ENCODE measurements around the gene CMA1. TPM values are rescaled to one million over a fixed set of nuclear protein-coding genes. Genes with fewer than 3 reads are reported as not detected.

The CMA1 gene
- total RNA-seq, 1 experiment from 2014 or later, result not detected

- DNase-seq (ENCODE audit: low spot score), result no peak
These were observed 42.3 kb downstream of the CMA1 start for GRCh38 chr14:24465805-24466204.

GRCh38 chr14:24465368-24465767 is 42.7 kb downstream of the CMA1 start:
- no peak for DNase-seq (ENCODE audit: low spot score)

GRCh38 chr14:24463884-24464785 is 43.9 kb downstream of the CMA1 start:
- DNase-seq (ENCODE audit: low spot score), result no peak

- DNase-seq (ENCODE audit: low spot score), result no peak
These were observed 44.8 kb downstream of the CMA1 start for GRCh38 chr14:24463017-24463883.

- DNase-seq (ENCODE audit: low spot score), result no peak
These were observed 46.7 kb downstream of the CMA1 start for GRCh38 chr14:24461336-24461735.

GRCh38 chr14:24459331-24459730 is 48.7 kb downstream of the CMA1 start:
- DNase-seq (ENCODE audit: low spot score), result no peak

GRCh38 chr14:24458736-24459135 is 49.3 kb downstream of the CMA1 start:
- DNase-seq (ENCODE audit: low spot score), result no peak

GRCh38 chr14:24456980-24457379 is 51.1 kb downstream of the CMA1 start:
- DNase-seq (ENCODE audit: low spot score), result no peak

Other genes starting within 250 kb of the CMA1 start
- gene TGM1, start 245.1 kb downstream of the CMA1 start, total RNA-seq (2014; rRNA removed; shearing (Covaris generic)), result 0.64 and 3.3 TPM in 2 replicates
- 14.7 and 15.2 TPM in 2 replicates for gene RABGGTA, start 236.7 kb downstream of the CMA1 start, total RNA-seq (2014; rRNA removed; shearing (Covaris generic))
- 15.1 and 27.8 TPM in 2 replicates for gene DHRS1, start 208.5 kb downstream of the CMA1 start, total RNA-seq (2014; rRNA removed; shearing (Covaris generic))
- gene NOP9, start 208.4 kb downstream of the CMA1 start, total RNA-seq (2014; rRNA removed; shearing (Covaris generic)), result 7.8 and 9.6 TPM in 2 replicates
- not detected in 2 replicates for gene CIDEB, start 200.3 kb downstream of the CMA1 start, total RNA-seq (2014; rRNA removed; shearing (Covaris generic))
- gene LTB4R2, start 198.1 kb downstream of the CMA1 start, total RNA-seq (2014; rRNA removed; shearing (Covaris generic)), result 4.7 and 5.9 TPM in 2 replicates
- 2.3 and 2.9 TPM in 2 replicates for gene LTB4R, start 196.8 kb downstream of the CMA1 start, total RNA-seq (2014; rRNA removed; shearing (Covaris generic))
- 0.05 TPM in 1 of 2 replicates, not detected in the other for gene ADCY4, start 173.2 kb downstream of the CMA1 start, total RNA-seq (2014; rRNA removed; shearing (Covaris generic))
- gene RIPK3, start 168.3 kb downstream of the CMA1 start, total RNA-seq (2014; rRNA removed; shearing (Covaris generic)), result not detected in 2 replicates
- gene NFATC4, start 140.1 kb downstream of the CMA1 start, total RNA-seq (2014; rRNA removed; shearing (Covaris generic)), result not detected in 2 replicates
- 0.12 and 0.69 TPM in 2 replicates for gene NYNRIN, start 109.3 kb downstream of the CMA1 start, total RNA-seq (2014; rRNA removed; shearing (Covaris generic))
- gene CBLN3, start 78.6 kb downstream of the CMA1 start, total RNA-seq (2014; rRNA removed; shearing (Covaris generic)), result 0.17 TPM in 1 of 2 replicates, not detected in the other
- gene KHNYN, start 78.3 kb downstream of the CMA1 start, total RNA-seq (2014; rRNA removed; shearing (Covaris generic)), result 15.4 and 19.5 TPM in 2 replicates
- 3.3 and 4.0 TPM in 2 replicates for gene SDR39U1, start 65.5 kb downstream of the CMA1 start, total RNA-seq (2014; rRNA removed; shearing (Covaris generic))
- gene CTSG, start 68.0 kb upstream of the CMA1 start, total RNA-seq (2014; rRNA removed; shearing (Covaris generic)), result not detected in 2 replicates
- gene GZMH, start 101.4 kb upstream of the CMA1 start, total RNA-seq (2014; rRNA removed; shearing (Covaris generic)), result not detected in 2 replicates
- gene GZMB, start 125.9 kb upstream of the CMA1 start, total RNA-seq (2014; rRNA removed; shearing (Covaris generic)), result not detected in 2 replicates

Measured in A172 (cell line).